Panc1 (cell line): ENCODE results near the gene AADAT.

Experiments
- POLR2AphosphoS5 ChIP-seq: IDR thresholded peaks from 2 replicates; pipeline ENCODE4 v1.6.1; 2012; ENCODE audit warnings: mild to moderate bottlenecking, low read depth, low read length, moderate library complexity
- TF ChIP-seq, protein P1 (sequence below): fragments of 450-650 bp; IDR thresholded peaks from 2 replicates; pipeline ENCODE4 v1.5.1; 2017; ENCODE audit warnings: mild to moderate bottlenecking

DNA sequence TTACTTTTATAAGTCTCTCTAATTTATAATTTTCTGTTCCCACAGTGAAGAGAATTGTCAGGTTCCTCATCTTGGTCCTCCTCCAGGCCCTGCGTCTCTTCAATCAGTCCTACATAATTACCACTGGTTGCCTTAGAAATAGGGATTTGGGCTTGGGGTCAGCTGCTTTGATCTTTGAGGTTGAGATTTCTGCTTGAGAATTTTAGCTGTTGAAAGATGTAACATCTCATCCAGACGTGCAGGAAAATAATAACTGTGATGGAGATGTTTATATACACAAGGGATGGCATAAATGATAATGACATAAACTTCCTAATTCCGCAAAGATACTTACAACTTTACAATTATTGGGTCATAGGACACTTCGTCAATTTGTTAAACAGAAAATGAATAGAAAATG lies 30.3 kb downstream of the AADAT start:
- TF ChIP-seq, protein P1, sequence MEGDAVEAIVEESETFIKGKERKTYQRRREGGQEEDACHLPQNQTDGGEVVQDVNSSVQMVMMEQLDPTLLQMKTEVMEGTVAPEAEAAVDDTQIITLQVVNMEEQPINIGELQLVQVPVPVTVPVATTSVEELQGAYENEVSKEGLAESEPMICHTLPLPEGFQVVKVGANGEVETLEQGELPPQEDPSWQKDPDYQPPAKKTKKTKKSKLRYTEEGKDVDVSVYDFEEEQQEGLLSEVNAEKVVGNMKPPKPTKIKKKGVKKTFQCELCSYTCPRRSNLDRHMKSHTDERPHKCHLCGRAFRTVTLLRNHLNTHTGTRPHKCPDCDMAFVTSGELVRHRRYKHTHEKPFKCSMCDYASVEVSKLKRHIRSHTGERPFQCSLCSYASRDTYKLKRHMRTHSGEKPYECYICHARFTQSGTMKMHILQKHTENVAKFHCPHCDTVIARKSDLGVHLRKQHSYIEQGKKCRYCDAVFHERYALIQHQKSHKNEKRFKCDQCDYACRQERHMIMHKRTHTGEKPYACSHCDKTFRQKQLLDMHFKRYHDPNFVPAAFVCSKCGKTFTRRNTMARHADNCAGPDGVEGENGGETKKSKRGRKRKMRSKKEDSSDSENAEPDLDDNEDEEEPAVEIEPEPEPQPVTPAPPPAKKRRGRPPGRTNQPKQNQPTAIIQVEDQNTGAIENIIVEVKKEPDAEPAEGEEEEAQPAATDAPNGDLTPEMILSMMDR, result no peak
- TF ChIP-seq POLR2AphosphoS5, result no peak
